ENCODE measurements around the gene KIAA0753. TPM values are rescaled to one million over a fixed set of nuclear protein-coding genes. Genes with fewer than 3 reads are reported as not detected.

KIAA0753 gene
- total RNA-seq, 4 donors from 2014 or later, result 20.8 to 46.7 (median 25.6) TPM

GRCh38 chr17:6544011-6544370, 96.5 kb downstream of the KIAA0753 start:
- peaks cover 0 to 19% of the 10 kb centered on the region in 2 donors for H3K4me1 ChIP-seq
- DNase-seq, result no peak
- intact Hi-C loops (cut with DNase I), result no loop called here
- H3K36me3 ChIP-seq, result no peaks in the 10 kb centered on the region
- 83 to 95% methylated on average over 3 to 4 of the region's 5 CpGs for WGBS, 2 donors
- no peak overlapping the region for H3K4me3 ChIP-seq (replicated peaks in 1 of 3)
- TF ChIP-seq CTCF (IDR thresholded peaks at IDR 0.05) (no peak), POLR2A (IDR thresholded peaks at IDR 0.05) (no peak)
- no peak overlapping the region for H3K27ac ChIP-seq
- H3K9me3 ChIP-seq, result no peaks in the 10 kb centered on the region
- H3K27me3 ChIP-seq, result no peaks in the 10 kb centered on the region

GRCh38 chr17:6543079-6544010, 97.2 kb downstream of the KIAA0753 start:
- WGBS, 2 donors, result 83 to 90% methylated on average over 15 to 16 of the region's 16 CpGs
- H3K4me1 ChIP-seq, result peaks cover 0 to 13% of the 10 kb centered on the region in 2 donors
- TF ChIP-seq CTCF (IDR thresholded peaks at IDR 0.05) (no peak), POLR2A (IDR thresholded peaks at IDR 0.05) (no peak)
- no peaks in the 10 kb centered on the region for H3K27me3 ChIP-seq
- no peak overlapping the region for H3K4me3 ChIP-seq (replicated peaks in 1 of 3)
- H3K9me3 ChIP-seq, result no peaks in the 10 kb centered on the region
- no peak overlapping the region for H3K27ac ChIP-seq
- no peak for DNase-seq
- H3K36me3 ChIP-seq, result no peaks in the 10 kb centered on the region
- intact Hi-C loops (cut with DNase I), result no loop called here

- 91 to 97% methylated on average over 4 of the region's 4 CpGs for WGBS, 2 donors
- H3K36me3 ChIP-seq, result no peaks in the 10 kb centered on the region
- TF ChIP-seq CTCF (IDR thresholded peaks at IDR 0.05), result no peak
- TF ChIP-seq POLR2A (IDR thresholded peaks at IDR 0.05), result no peak
- H3K9me3 ChIP-seq, result no peaks in the 10 kb centered on the region
- intact Hi-C loops (cut with DNase I), result no loop called here
- H3K4me3 ChIP-seq (replicated peaks in 1 of 3), result no peak overlapping the region
- H3K27me3 ChIP-seq, result no peaks in the 10 kb centered on the region
- DNase-seq, result no peak
- H3K4me1 ChIP-seq, result peaks cover 0 to 9% of the 10 kb centered on the region in 2 donors
- H3K27ac ChIP-seq, result no peak overlapping the region
Observed at GRCh38 chr17:6542577-6542976, 97.9 kb downstream of the KIAA0753 start.

- Histone ChIP-seq H3K4me1 (peaks cover 0 to 9% of the 10 kb centered on the region in 2 donors), H3K27ac (no peak overlapping the region), H3K4me3 (replicated peaks in 1 of 3) (no peak overlapping the region), H3K27me3 (no peaks in the 10 kb centered on the region), H3K36me3 (no peaks in the 10 kb centered on the region), H3K9me3 (no peaks in the 10 kb centered on the region)
- TF ChIP-seq POLR2A (IDR thresholded peaks at IDR 0.05) (no peak), CTCF (IDR thresholded peaks at IDR 0.05) (no peak)
- no peak for DNase-seq
- WGBS, 2 donors, result 85 to 94% methylated on average over 4 of the region's 4 CpGs
- intact Hi-C loops (cut with DNase I), result no loop called here
Observed at GRCh38 chr17:6541886-6542285, 98.6 kb downstream of the KIAA0753 start.

- intact Hi-C loops (cut with DNase I), result no loop called here
- 63 to 69% methylated on average over 3 of the region's 3 CpGs for WGBS, 2 donors
- DNase-seq, result no peak
- H3K9me3 ChIP-seq, result no peaks in the 10 kb centered on the region
- no peak for TF ChIP-seq CTCF (IDR thresholded peaks at IDR 0.05)
- no peak for TF ChIP-seq POLR2A (IDR thresholded peaks at IDR 0.05)
- H3K4me3 ChIP-seq (replicated peaks in 1 of 3), result no peak overlapping the region
- no peaks in the 10 kb centered on the region for H3K36me3 ChIP-seq
- no peak overlapping the region for H3K27ac ChIP-seq
- H3K27me3 ChIP-seq, result no peaks in the 10 kb centered on the region
- H3K4me1 ChIP-seq, result peaks cover 0 to 9% of the 10 kb centered on the region in 2 donors
Observed at GRCh38 chr17:6539871-6540270, 100.6 kb downstream of the KIAA0753 start.
